ENCODE data around the gene DIO1.

The DIO1 gene

GRCh38 chr1:53894644-53895043 is 657 bp downstream of the DIO1 start:
- no peak for DNase-seq (ENCODE audit: low read depth in 3 of 3)

DNA sequence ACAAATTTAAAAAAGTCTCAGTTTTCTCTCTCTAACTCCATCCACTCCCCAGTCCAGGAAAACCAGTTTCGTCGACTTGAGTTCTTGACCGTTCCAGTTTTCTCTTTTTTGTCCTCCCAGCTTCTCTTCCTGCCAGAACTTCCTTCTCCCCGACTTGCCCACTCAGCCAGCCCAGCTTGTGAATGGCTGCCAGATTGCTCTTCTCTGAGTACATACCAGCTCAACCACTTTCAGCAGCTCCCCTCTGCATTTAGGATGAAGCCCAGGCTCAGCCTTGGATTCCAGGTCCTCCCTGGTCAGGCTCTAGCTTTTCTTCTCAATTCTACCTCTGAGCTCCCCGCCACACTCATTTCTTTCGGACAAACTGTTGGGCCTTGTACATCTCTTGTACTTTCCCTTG is 1.4 kb downstream of the DIO1 start:
- no peak for DNase-seq (ENCODE audit: low read depth in 3 of 3)

DNA sequence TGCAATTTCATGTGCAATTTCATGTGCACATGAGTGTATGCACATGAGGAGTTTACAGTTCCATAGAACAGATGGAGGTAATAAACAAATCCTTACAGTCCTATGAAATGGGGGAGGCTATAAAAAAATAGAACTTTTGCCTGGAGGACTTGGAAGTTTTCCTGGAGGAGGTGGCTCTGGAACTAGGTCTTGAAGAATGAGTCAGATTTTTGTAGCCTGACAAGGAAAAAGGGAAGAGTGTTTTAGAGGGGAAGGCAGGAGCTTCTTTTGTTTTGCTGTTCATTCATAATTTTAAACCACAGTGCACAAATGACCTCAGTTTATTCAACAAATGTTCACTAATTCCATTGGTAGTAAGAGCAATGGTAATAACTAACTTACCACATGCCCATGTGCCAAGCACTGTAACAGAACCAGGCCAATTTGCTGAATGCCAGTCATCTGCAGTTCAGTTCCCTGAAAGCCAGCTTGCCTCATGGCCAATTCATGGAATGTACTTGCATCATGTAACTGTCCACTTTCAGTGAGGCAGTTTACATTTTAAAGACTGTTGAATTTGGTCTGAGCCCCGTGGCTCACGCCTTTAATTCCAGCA is 2.7 kb downstream of the DIO1 start:
- DNase-seq (ENCODE audit: low read depth in 3 of 3), result no peak

DNA sequence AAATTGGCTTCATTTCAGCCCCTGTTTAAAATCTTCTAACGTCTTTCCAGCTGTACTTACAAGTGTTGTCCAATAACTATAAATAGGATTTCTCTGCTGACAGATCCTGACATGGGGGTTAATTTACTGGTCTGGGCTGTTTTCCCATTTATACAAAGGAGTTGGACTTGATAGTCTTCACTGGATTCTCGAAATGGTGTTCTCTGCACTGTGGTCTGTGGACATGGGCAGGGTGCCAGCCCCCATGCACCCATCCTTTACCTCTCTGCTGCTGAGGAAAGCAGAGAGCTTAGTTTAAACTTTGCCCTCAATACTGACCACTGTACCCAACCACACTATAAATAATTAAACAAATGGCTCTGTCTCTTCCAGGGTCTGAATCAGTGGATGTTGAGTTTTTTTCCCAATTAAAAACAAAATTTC is 5.2 kb downstream of the DIO1 start:
- no peak for DNase-seq (ENCODE audit: low read depth in 3 of 3)

GRCh38 chr1:53899708-53900107 is 5.7 kb downstream of the DIO1 start:
- no peak for DNase-seq (ENCODE audit: low read depth in 3 of 3)

DNA sequence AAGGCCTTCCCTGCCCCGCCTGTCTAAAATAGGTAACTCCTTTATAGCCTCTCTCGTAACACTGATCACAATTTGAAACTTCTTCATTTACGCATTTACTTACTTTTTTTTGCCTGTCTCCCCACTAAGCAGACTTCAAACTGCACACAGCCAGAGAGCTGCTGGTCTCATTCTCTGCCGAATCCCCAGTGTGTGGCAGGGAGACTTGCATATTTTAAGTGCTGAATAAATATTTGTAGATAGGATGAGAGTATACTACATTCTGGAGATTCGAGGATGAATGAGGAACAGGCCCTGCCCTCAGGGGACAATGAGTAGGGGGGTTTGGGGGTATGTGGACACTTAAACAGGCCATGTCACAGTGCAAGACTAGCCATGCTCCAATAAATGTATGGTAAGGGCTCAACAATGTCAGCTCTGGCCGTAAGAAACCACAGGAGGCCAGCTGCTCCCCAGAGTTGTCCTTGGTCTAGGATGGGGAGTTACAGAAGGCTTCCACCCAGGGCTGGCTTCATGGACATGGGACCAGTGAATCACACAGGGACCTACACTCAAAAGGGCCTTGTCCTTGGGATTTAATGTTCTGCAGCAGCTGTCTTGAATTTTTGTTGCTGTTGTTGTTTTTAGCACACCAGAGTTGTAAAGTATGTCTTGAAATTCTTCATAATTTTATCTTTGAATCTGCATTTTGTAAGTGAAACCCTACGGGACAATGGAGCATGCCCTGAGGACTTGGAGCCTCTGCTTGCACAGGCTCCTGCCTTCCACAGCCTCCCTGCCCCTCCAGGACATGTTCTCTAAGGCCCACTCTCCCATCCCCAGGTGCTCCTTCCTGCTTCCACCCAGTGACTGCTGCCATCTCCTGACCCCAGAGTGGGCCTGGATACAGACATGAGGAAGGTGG is 8.5 kb downstream of the DIO1 start:
- DNase-seq (ENCODE audit: low read depth in 3 of 3), result no peak

DNA sequence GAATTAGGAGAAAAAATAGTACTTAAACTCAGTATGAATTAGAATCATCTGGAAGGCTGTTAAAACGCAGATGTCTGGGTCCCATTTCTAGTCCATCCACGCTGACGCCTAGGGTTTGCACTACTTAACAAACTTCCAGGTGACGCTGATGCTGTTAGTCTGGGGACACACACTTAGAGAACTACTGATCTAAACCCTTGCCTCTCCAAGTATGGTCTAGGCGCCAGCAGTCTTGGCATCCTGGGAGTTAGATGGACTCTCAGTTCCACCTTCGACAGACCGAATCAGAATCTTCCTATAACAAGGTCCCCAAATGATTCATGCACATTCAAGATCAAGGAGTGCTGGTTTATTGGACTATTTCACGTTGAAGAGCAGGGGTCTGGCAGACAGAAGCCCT is 11.5 kb downstream of the DIO1 start:
- DNase-seq (ENCODE audit: low read depth in 3 of 3), result no peak

- DNase-seq (ENCODE audit: low read depth in 3 of 3), result no peak
Measured at GRCh38 chr1:53906121-53906520, 12.1 kb downstream of the DIO1 start.

GRCh38 chr1:53909946-53910345 is 16.0 kb downstream of the DIO1 start:
- no peak for DNase-seq (ENCODE audit: low read depth in 3 of 3)

- no peak for DNase-seq (ENCODE audit: low read depth in 3 of 3)
Measured at GRCh38 chr1:53911442-53911841, 17.5 kb downstream of the DIO1 start.

- no peak for DNase-seq (ENCODE audit: low read depth in 3 of 3)
Measured at GRCh38 chr1:53913352-53914033, 19.5 kb downstream of the DIO1 start.

- DNase-seq (ENCODE audit: low read depth in 3 of 3), result no peak
Measured at GRCh38 chr1:53918343-53918742, 24.4 kb downstream of the DIO1 start.

DNA sequence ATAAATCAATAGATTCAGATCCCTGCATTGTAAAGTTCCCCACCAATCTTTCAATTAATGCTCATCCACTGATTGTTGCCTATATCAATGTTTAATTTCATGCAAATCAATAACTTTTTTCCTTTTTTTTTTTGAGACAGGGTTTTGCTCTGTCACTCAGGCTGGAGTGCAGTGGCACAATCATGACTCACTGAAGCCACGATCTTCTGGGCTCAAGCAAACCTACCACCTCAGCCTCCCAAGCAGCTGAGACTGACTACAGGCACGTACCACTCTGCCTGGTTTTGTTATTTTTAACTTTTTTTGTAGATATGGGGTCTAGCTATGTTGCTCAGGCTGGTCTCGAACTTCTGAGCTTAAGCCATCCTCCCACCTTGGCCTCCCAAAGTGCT is 25.7 kb downstream of the DIO1 start:
- DNase-seq (ENCODE audit: low read depth in 3 of 3), result peak in 2 of 3 donors; percentile 11 to 16

GRCh38 chr1:53927376-53927881 is 33.4 kb downstream of the DIO1 start:
- DNase-seq (ENCODE audit: low read depth in 3 of 3), result no peak

GRCh38 chr1:53929246-53929960 is 35.4 kb downstream of the DIO1 start:
- no peak for DNase-seq (ENCODE audit: low read depth in 3 of 3)

GRCh38 chr1:53930932-53931331 is 36.9 kb downstream of the DIO1 start:
- no peak for DNase-seq (ENCODE audit: low read depth in 3 of 3)

DNA sequence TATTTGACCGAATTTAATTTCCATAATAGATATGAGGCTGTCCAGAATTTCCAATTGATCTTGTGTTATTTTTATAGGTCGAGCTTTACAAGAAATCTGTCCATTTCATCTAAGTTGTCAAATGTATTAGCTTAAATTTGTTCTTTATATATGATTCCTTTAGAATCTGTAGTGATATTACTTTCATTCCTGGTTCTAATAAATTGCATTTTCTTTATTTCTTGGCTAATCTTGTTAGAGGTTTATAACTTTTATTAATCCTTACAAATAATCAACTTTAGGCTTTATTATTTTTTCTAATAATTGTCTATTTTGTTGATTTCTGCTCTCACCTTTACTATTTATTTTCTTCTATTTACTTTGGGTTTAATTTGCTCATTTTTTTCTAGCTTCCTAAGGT is 37.5 kb downstream of the DIO1 start:
- DNase-seq (ENCODE audit: low read depth in 3 of 3), result no peak

GRCh38 chr1:53934170-53934765 is 40.3 kb downstream of the DIO1 start:
- no peak for DNase-seq (ENCODE audit: low read depth in 3 of 3)

- DNase-seq (ENCODE audit: low read depth in 3 of 3), result no peak
Measured at GRCh38 chr1:53936430-53936829, 42.4 kb downstream of the DIO1 start.

GRCh38 chr1:53938136-53938830 is 44.3 kb downstream of the DIO1 start:
- DNase-seq (ENCODE audit: low read depth in 3 of 3), result no peak
